NCI-H2107 treated with DMSO at 0.1 percent for 48 hours (cell line): ENCODE results near the gene ANKS1A.

Source experiments
- DNase-seq: peaks from one replicate; lab custom pipeline; 2025; ENCODE audit not compliant: unreplicated experiment; lab: John Stamatoyannopoulos, UW

Gene ANKS1A

GRCh38 chr6:35051396-35051795 lies 162.3 kb downstream of the ANKS1A start:
- no peak for DNase-seq

- no peak for DNase-seq
These were observed 163.0 kb downstream of the ANKS1A start for GRCh38 chr6:35051997-35052583.

- no peak for DNase-seq
These were observed 163.9 kb downstream of the ANKS1A start for GRCh38 chr6:35052694-35053565.

- DNase-seq: no peak
These were observed 164.6 kb downstream of the ANKS1A start for GRCh38 chr6:35053701-35054100.

GRCh38 chr6:35054106-35054742 lies 165.2 kb downstream of the ANKS1A start:
- DNase-seq: no peak

GRCh38 chr6:35054743-35055130 lies 165.7 kb downstream of the ANKS1A start:
- DNase-seq: no peak

- no peak for DNase-seq
These were observed 166.8 kb downstream of the ANKS1A start for GRCh38 chr6:35055891-35056290.

GRCh38 chr6:35056952-35057351 lies 167.9 kb downstream of the ANKS1A start:
- DNase-seq: no peak

- no peak for DNase-seq
These were observed 168.6 kb downstream of the ANKS1A start for GRCh38 chr6:35057449-35058357.

- no peak for DNase-seq
These were observed 169.3 kb downstream of the ANKS1A start for GRCh38 chr6:35058358-35058675.

- no peak for DNase-seq
These were observed 169.9 kb downstream of the ANKS1A start for GRCh38 chr6:35058865-35059522.

GRCh38 chr6:35059596-35060345 lies 170.7 kb downstream of the ANKS1A start:
- no peak for DNase-seq

GRCh38 chr6:35061102-35061615 lies 172.1 kb downstream of the ANKS1A start:
- DNase-seq: no peak

GRCh38 chr6:35061651-35062410 lies 172.8 kb downstream of the ANKS1A start:
- no peak for DNase-seq

- DNase-seq: no peak
These were observed 173.9 kb downstream of the ANKS1A start for GRCh38 chr6:35062676-35063574.

GRCh38 chr6:35063701-35064280 lies 174.7 kb downstream of the ANKS1A start:
- DNase-seq: no peak

GRCh38 chr6:35064290-35064689 lies 175.2 kb downstream of the ANKS1A start:
- DNase-seq: no peak
